GM12878 (cell line): ENCODE data around the gene NPLOC4. TPM values are rescaled to one million over a fixed set of nuclear protein-coding genes. Genes with fewer than 3 reads are reported as not detected.

ENCODE experiments used
- ATAC-seq: fragments of 200-7000 bp; cut with Tn5 transposase; 3 replicates; pipeline ENCODE4 v1.9.1; 2020; ENCODE audit warnings: mild to moderate bottlenecking, moderate library complexity
- BruUV-seq: library from RNA; stranded (reverse); fragments of 400-500 nt; replicated peaks from 2 replicates; lab custom pipeline; 2021; lab: Mats Ljungman, UMichigan
- CTCF ChIA-PET: fragments of 300-600 bp; sonication (Branson Sonifier 250); formaldehyde crosslinking; extraction: SDS; loops from one replicate; lab custom pipeline; 2021; ENCODE audit warnings: inconsistent platforms; lab: Yijun Ruan, JAX
- POLR2A ChIA-PET: fragments of 350-600 bp; formaldehyde crosslinking; extraction: SDS; loops from one replicate; lab custom pipeline; 2021; ENCODE audit warnings: inconsistent platforms; lab: Charles Lee
- RAD21 ChIA-PET: fragments of 300-600 bp; sonication (Branson Sonifier 250); formaldehyde crosslinking; loops from one replicate; lab custom pipeline; 2023; ENCODE audit warnings: antibody characterized with exemption; ENCODE audit not compliant: unreplicated experiment; lab: Charles Lee
- SMC1A ChIA-PET: fragments of 300-600 bp; sonication (Branson Sonifier 250); formaldehyde crosslinking; loops from one replicate; lab custom pipeline; 2023; ENCODE audit not compliant: unreplicated experiment, uncharacterized antibody; lab: Charles Lee
- DNase-seq: peaks from one replicate; pipeline ENCODE4 v3.0.0-alpha.2; 2011; ENCODE audit warnings: low read depth, low spot score
- FAIRE-seq: peaks from 3 replicates; lab custom pipeline; 2011; peaks lifted over from hg19 to GRCh38; lab: Jason Lieb, UNC
- H2AFZ ChIP-seq: 2 replicates; pipeline ENCODE4 v1.6.0; 2011; ENCODE audit warnings: low read depth, low read length, control low read depth; ENCODE audit not compliant: control insufficient read depth
- H3K27ac ChIP-seq: 2 replicates; pipeline ENCODE4 v1.5.1; 2011; ENCODE audit warnings: control low read depth; ENCODE audit not compliant: control insufficient read depth, insufficient read depth
- H3K27me3 ChIP-seq, 2 experiments: replicated peaks in 1 of 2; 2 replicates each; pipeline versions ENCODE4 v1.6.0 to v1.6.1; 2011; ENCODE audit warnings: low read length in 1 of 2; ENCODE audit not compliant: control insufficient read depth in 2 of 2, insufficient read depth in 2 of 2
- H3K36me3 ChIP-seq, 2 experiments: 2 replicates each; pipeline ENCODE4 v1.5.1; 2011; ENCODE audit warnings: low read length in 1 of 2; ENCODE audit not compliant: control insufficient read depth in 2 of 2, insufficient read depth in 2 of 2
- H3K4me1 ChIP-seq: 2 replicates; pipeline ENCODE4 v1.6.1; 2011; ENCODE audit warnings: mild to moderate bottlenecking, low read length, moderate library complexity, mixed read lengths; ENCODE audit not compliant: control insufficient read depth, insufficient read depth
- H3K4me2 ChIP-seq: 2 replicates; pipeline ENCODE4 v1.6.0; 2011; ENCODE audit warnings: control low read depth; ENCODE audit not compliant: control insufficient read depth, insufficient read depth
- H3K4me3 ChIP-seq: fragments of 200-600 bp; sonication (generic); 2 replicates; pipeline ENCODE4 v1.5.1; 2016
- H3K79me2 ChIP-seq: 2 replicates; pipeline ENCODE4 v1.6.0; 2011; ENCODE audit warnings: low read length; ENCODE audit not compliant: control insufficient read depth, insufficient read depth
- H3K9ac ChIP-seq: 2 replicates; pipeline ENCODE4 v1.8.0; 2011; ENCODE audit warnings: low read length, control low read depth, mixed read lengths; ENCODE audit not compliant: control insufficient read depth, insufficient read depth
- H3K9me3 ChIP-seq: replicated peaks from 3 replicates; pipeline ENCODE4 v1.5.1; 2011; ENCODE audit warnings: mild to moderate bottlenecking, low read length; ENCODE audit not compliant: control insufficient read depth, insufficient read depth
- H4K20me1 ChIP-seq: 2 replicates; pipeline ENCODE4 v1.6.0; 2011; ENCODE audit not compliant: control insufficient read depth, insufficient read depth
- CBFB ChIP-seq: IDR thresholded peaks from 2 replicates; pipeline ENCODE4 v1.6.1; 2016; ENCODE audit warnings: antibody characterized with exemption, low read depth
- CHD1 ChIP-seq: IDR thresholded peaks from 2 replicates; pipeline ENCODE4 v1.6.1; 2012; ENCODE audit warnings: low read depth, low read length, improper control_type of control experiment
- KDM1A ChIP-seq: fragments of 200-600 bp; sonication (generic); IDR thresholded peaks from 2 replicates; pipeline ENCODE4 v1.6.1; 2016; ENCODE audit warnings: borderline replicate concordance
- KLF5 ChIP-seq: fragments of 450-650 bp; IDR thresholded peaks from 2 replicates; pipeline ENCODE4 v1.6.1; 2014; ENCODE audit warnings: mild to moderate bottlenecking; ENCODE audit not compliant: partially characterized antibody
- SKIL ChIP-seq: fragments of 450-650 bp; IDR thresholded peaks from 2 replicates; pipeline ENCODE4 v1.6.1; 2017; ENCODE audit warnings: mild to moderate bottlenecking, low read depth, inconsistent platforms; ENCODE audit not compliant: poor library complexity, severe bottlenecking
- ZBTB40 ChIP-seq: fragments of 450-650 bp; IDR thresholded peaks from 2 replicates; pipeline ENCODE4 v1.6.1; 2016; ENCODE audit warnings: mild to moderate bottlenecking, moderate library complexity, borderline replicate concordance
- WGBS: methylation state at CpG from one replicate; pipeline ENCODE4 v1.1.6; 2016; ENCODE audit warnings: low lambda C conversion rate; ENCODE audit not compliant: insufficient replicate concordance, insufficient coverage; ENCODE audit errors: missing lambda C conversion rate; 5-methylcytosine and 5-hydroxymethylcytosine counted together
- in situ Hi-C: fragments of 300-500 bp; cut with MboI; formaldehyde crosslinking; loops from 9 replicates; pipeline ENCODE4 v1.14.3; 2018; ENCODE audit warnings: mixed read lengths
- intact Hi-C: fragments of 100-400 bp; cut with micrococcal nuclease; formaldehyde crosslinking; loops from one replicate; pipeline ENCODE4 v1.14.2; 2022; ENCODE audit not compliant: unreplicated experiment
- polyA plus RNA-seq, 11 experiments: library from polyadenylated mRNA; depleted of rRNA in 4 of 11; unstranded in 6 of 11; stranded (reverse) in 5 of 11; fragments of >200 nt; fragmentation: Nextera tagmentation in 4 of 11; fragmentation: Illumina TruSeq in 1 of 11; extraction: Ambion mirVana in 4 of 11; extraction: Trizol in 1 of 11; gene quantifications; 1 replicate in 1 of 11; 2 replicates in 10 of 11; pipeline versions ENCODE4 v1.2.1 to v1.2.3, GENCODE V29; 2011 to 2016; ENCODE audit warnings: inconsistent platforms in 2 of 11, missing spikeins in 2 of 11, low read depth in 1 of 11
- total RNA-seq, 4 experiments: library from RNA; depleted of rRNA in 3 of 4; stranded (reverse); fragments of >200 nt in 3 of 4; fragmentation: Illumina TruSeq in 1 of 4; extraction: Trizol in 1 of 4; gene quantifications; 2 replicates each; pipeline versions ENCODE4 v1.2.1 to v1.2.3, GENCODE V29; 2013 to 2021
- TF ChIP-seq, protein P1 (sequence below): IDR thresholded peaks from 2 replicates; pipeline ENCODE4 v1.6.1; 2011; ENCODE audit warnings: borderline replicate concordance, low read depth, mild to moderate bottlenecking, moderate library complexity, mixed read lengths, low read length; ENCODE audit not compliant: insufficient read depth; ENCODE audit errors: extremely low read length
- TF ChIP-seq, protein P2 (sequence below): fragments of 450-650 bp; IDR thresholded peaks from 2 replicates; pipeline ENCODE4 v1.6.1; 2018; ENCODE audit warnings: mild to moderate bottlenecking, low read depth, moderate library complexity; ENCODE audit not compliant: partially characterized antibody
- TF ChIP-seq, protein P3 (sequence below): fragments of 450-650 bp; IDR thresholded peaks from 2 replicates; pipeline ENCODE4 v1.6.1; 2014; ENCODE audit warnings: mild to moderate bottlenecking

NPLOC4 gene
- total and polyA plus RNA-seq, 10 of the 15 experiments (the other 5 are each of a cell fraction or from before 2014, with no cell fraction given): 1.5 to 83.7 (median 45.8) TPM

DNA sequence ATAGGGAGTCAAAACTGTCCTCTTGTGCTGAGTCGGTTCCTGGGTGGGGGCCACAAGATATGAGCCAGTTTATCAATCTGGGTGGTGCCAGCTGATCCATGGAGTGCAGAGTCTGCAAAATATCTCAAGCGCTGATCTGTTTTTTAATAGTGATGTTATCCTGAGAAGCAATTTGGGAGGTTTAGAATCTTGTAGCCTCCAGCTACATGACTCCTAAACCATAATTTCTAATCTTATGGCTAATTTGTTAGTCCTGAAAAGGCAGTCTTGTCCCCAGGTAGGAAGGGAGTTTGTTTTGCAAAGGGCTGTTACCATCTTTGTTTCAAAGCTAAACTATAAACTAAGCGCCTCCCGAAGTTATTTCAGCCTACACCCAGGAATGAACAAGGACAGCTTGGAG, 1.8 kb upstream of the NPLOC4 start:
- Histone ChIP-seq H3K79me2 (peaks cover 27% of the 10 kb centered on the region), H3K36me3 (no peaks in the 10 kb centered on the region), H3K4me1 (peaks cover 4% of the 10 kb centered on the region), H3K27me3 (no peaks in the 10 kb centered on the region), H3K9ac (no peak overlapping the region), H2AFZ (no peak overlapping the region), H4K20me1 (no peaks in the 10 kb centered on the region), H3K27ac (no peak overlapping the region), H3K4me3 (no peak overlapping the region), H3K4me2 (no peak overlapping the region), H3K9me3 (no peaks in the 10 kb centered on the region)
- WGBS: 77% methylated on average over 4 of the region's 4 CpGs
- FAIRE-seq (no peak), DNase-seq (no peak), ATAC-seq (no peak)
- SMC1A ChIA-PET: interaction anchor here (1.0 kb wide), 1 partner anchor 20 kb away, joined by 3 read pairs; no protein-coding TSS in a partner anchor
- CTCF ChIA-PET: interaction anchor here (0.6 kb wide), 1 partner anchor 84 kb away, joined by 3 read pairs; no protein-coding TSS in a partner anchor
- intact Hi-C loops: no loop called here
- no TSS peak for BruUV-seq
- in situ Hi-C loops: no loop called here
- POLR2A ChIA-PET: interaction anchor here (0.7 to 1.4 kb wide), 3 partner anchors 9 to 84 kb away, joined by 4 to 9 read pairs (median 4); no protein-coding TSS in a partner anchor
- RAD21 ChIA-PET: interaction anchor here (1.3 kb wide), 1 partner anchor 27 kb away, joined by 3 read pairs; no protein-coding TSS in a partner anchor
- TF ChIP-seq SKIL (no peak), CBFB (no peak), KDM1A (no peak), ZBTB40 (no peak), KLF5 (no peak), CHD1 (no peak)
- TF ChIP-seq, protein P1, sequence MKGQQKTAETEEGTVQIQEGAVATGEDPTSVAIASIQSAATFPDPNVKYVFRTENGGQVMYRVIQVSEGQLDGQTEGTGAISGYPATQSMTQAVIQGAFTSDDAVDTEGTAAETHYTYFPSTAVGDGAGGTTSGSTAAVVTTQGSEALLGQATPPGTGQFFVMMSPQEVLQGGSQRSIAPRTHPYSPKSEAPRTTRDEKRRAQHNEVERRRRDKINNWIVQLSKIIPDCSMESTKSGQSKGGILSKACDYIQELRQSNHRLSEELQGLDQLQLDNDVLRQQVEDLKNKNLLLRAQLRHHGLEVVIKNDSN: no peak
- TF ChIP-seq, protein P2, sequence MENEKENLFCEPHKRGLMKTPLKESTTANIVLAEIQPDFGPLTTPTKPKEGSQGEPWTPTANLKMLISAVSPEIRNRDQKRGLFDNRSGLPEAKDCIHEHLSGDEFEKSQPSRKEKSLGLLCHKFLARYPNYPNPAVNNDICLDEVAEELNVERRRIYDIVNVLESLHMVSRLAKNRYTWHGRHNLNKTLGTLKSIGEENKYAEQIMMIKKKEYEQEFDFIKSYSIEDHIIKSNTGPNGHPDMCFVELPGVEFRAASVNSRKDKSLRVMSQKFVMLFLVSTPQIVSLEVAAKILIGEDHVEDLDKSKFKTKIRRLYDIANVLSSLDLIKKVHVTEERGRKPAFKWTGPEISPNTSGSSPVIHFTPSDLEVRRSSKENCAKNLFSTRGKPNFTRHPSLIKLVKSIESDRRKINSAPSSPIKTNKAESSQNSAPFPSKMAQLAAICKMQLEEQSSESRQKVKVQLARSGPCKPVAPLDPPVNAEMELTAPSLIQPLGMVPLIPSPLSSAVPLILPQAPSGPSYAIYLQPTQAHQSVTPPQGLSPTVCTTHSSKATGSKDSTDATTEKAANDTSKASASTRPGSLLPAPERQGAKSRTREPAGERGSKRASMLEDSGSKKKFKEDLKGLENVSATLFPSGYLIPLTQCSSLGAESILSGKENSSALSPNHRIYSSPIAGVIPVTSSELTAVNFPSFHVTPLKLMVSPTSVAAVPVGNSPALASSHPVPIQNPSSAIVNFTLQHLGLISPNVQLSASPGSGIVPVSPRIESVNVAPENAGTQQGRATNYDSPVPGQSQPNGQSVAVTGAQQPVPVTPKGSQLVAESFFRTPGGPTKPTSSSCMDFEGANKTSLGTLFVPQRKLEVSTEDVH: no peak
- TF ChIP-seq, protein P3, sequence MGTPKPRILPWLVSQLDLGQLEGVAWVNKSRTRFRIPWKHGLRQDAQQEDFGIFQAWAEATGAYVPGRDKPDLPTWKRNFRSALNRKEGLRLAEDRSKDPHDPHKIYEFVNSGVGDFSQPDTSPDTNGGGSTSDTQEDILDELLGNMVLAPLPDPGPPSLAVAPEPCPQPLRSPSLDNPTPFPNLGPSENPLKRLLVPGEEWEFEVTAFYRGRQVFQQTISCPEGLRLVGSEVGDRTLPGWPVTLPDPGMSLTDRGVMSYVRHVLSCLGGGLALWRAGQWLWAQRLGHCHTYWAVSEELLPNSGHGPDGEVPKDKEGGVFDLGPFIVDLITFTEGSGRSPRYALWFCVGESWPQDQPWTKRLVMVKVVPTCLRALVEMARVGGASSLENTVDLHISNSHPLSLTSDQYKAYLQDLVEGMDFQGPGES: no peak
